ENCODE results near the gene NCSTN. TPM values are rescaled to one million over a fixed set of nuclear protein-coding genes. Genes with fewer than 3 reads are reported as not detected.

NCSTN gene
- total and polyA plus RNA-seq, 9 of the 15 experiments (the other 6 are each of a cell fraction or from before 2014, with no cell fraction given) = 21.3 to 91.1 (median 57.9) TPM

GRCh38 chr1:160403244-160403643 lies 60.1 kb downstream of the NCSTN start:
- BruUV-seq (replicated peaks) = no TSS peak
- no peak for ATAC-seq
- in situ Hi-C loops (cut with MboI) (no loop called here), intact Hi-C loops (cut with micrococcal nuclease) (no loop called here)
- H3K79me2 ChIP-seq (ENCODE audit: control insufficient read depth, insufficient read depth, low read length) = no peaks in the 10 kb centered on the region
- no peak overlapping the region for H2AFZ ChIP-seq (ENCODE audit: low read depth, low read length)
- FAIRE-seq = no peak
- ChIA-PET CTCF (ENCODE audit: low intra/inter-chr PET ratio) (no interaction called here), POLR2A (no interaction called here)
- H3K4me2 ChIP-seq (ENCODE audit: insufficient read depth, low read length) = no peak overlapping the region
- H3K9ac ChIP-seq (ENCODE audit: insufficient read depth in 1 of 2, low read depth in 2 of 2, low read length in 2 of 2) = no peak overlapping the region
- no peak overlapping the region for H3K4me3 ChIP-seq
- WGBS (ENCODE audit: insufficient coverage, low coverage, missing lambda C conversion rate) = 15% methylated on average over 3 of the region's 3 CpGs
- no peak overlapping the region for H3K27ac ChIP-seq (ENCODE audit: extremely low read depth, low read depth, low read length)
- no peaks in the 10 kb centered on the region for H3K9me3 ChIP-seq (replicated peaks; ENCODE audit: control insufficient read depth, insufficient read depth, low read depth, low read length)
- 0 out of 2 replicates have a peak, but pooled peaks cover 4% of the 10 kb centered on the region for H4K20me1 ChIP-seq (replicated peaks; ENCODE audit: control insufficient read depth, insufficient read depth, low read length)
- no peaks in the 10 kb centered on the region for H3K9me1 ChIP-seq (ENCODE audit: control insufficient read depth, insufficient read depth, low read length)
- TF ChIP-seq HBP1 (CRISPR knock-in tag; IDR thresholded peaks at IDR 0.05) (no peak), MEF2A (IDR thresholded peaks at IDR 0.05; ENCODE audit: control insufficient read depth, low read depth, low read length) (no peak), WHSC1 (IDR thresholded peaks at IDR 0.05; ENCODE audit: low read length) (no peak), JUN (IDR thresholded peaks at IDR 0.05; ENCODE audit: borderline replicate concordance, low read depth, low read length) (no peak), JUN (CRISPR knock-in tag; IDR thresholded peaks at IDR 0.05; ENCODE audit: borderline replicate concordance) (no peak), ZNF165 (CRISPR knock-in tag; IDR thresholded peaks at IDR 0.05; ENCODE audit: borderline replicate concordance) (no peak), NR2C2 (CRISPR knock-in tag; IDR thresholded peaks at IDR 0.05) (no peak), NR2C2 (tag; IDR thresholded peaks at IDR 0.05) (peak; percentile 49; the same call in 1 of the 2 replicates), NONO (IDR thresholded peaks at IDR 0.05; ENCODE audit: low read depth in 2 of 2, low read length in 1 of 2) (no peak), CTCF (IDR thresholded peaks at IDR 0.05 in 2 of 3, conservative IDR thresholded peaks at IDR 0.05 in 1 of 3; ENCODE audit: insufficient read depth in 2 of 3, low read depth in 1 of 3, low read length in 3 of 3) (no peak)
- no peak for DNase-seq (ENCODE audit: extremely low read depth in 1 of 4, low spot score in 3 of 4)
- peaks cover 3 to 14% of the 10 kb centered on the region in 2 experiments; a peak in 3 of 5 replicates for H3K27me3 ChIP-seq (ENCODE audit: control insufficient read depth in 2 of 2, insufficient read depth in 2 of 2, low read length in 2 of 2)
- peaks cover 16 to 31% of the 10 kb centered on the region in 2 experiments; a peak in 4 of 5 replicates for H3K4me1 ChIP-seq (replicated peaks in 1 of 2; ENCODE audit: control insufficient read depth in 2 of 2, insufficient read depth in 2 of 2, low read length in 2 of 2)
- no peaks in the 10 kb centered on the region for H3K36me3 ChIP-seq (ENCODE audit: control insufficient read depth, insufficient read depth, low read length)
